ENCODE data around the gene TOX4.
A peak's percentile ranks its signal among the peaks of the same experiment; 100 is the strongest.

The TOX4 gene

GRCh38 chr14:21521501-21521900 is 44.5 kb downstream of the TOX4 start:
- TF ChIP-seq, protein P1, sequence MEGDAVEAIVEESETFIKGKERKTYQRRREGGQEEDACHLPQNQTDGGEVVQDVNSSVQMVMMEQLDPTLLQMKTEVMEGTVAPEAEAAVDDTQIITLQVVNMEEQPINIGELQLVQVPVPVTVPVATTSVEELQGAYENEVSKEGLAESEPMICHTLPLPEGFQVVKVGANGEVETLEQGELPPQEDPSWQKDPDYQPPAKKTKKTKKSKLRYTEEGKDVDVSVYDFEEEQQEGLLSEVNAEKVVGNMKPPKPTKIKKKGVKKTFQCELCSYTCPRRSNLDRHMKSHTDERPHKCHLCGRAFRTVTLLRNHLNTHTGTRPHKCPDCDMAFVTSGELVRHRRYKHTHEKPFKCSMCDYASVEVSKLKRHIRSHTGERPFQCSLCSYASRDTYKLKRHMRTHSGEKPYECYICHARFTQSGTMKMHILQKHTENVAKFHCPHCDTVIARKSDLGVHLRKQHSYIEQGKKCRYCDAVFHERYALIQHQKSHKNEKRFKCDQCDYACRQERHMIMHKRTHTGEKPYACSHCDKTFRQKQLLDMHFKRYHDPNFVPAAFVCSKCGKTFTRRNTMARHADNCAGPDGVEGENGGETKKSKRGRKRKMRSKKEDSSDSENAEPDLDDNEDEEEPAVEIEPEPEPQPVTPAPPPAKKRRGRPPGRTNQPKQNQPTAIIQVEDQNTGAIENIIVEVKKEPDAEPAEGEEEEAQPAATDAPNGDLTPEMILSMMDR (IDR thresholded peaks at IDR 0.05; ENCODE audit: low read depth, low read length), result no peak
- TF ChIP-seq MYC (IDR thresholded peaks at IDR 0.05; ENCODE audit: low read depth, low read length) (no peak), POLR2A (IDR thresholded peaks at IDR 0.05; ENCODE audit: extremely low read depth, insufficient read length) (no peak)
- TF ChIP-seq, protein P2, sequence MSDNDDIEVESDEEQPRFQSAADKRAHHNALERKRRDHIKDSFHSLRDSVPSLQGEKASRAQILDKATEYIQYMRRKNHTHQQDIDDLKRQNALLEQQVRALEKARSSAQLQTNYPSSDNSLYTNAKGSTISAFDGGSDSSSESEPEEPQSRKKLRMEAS (IDR thresholded peaks at IDR 0.05; ENCODE audit: low read depth, low read length), result no peak
- no peak for DNase-seq (ENCODE audit: low read depth)
- no peak overlapping the region for H3K4me3 ChIP-seq (ENCODE audit: low read depth, low read length)

DNA sequence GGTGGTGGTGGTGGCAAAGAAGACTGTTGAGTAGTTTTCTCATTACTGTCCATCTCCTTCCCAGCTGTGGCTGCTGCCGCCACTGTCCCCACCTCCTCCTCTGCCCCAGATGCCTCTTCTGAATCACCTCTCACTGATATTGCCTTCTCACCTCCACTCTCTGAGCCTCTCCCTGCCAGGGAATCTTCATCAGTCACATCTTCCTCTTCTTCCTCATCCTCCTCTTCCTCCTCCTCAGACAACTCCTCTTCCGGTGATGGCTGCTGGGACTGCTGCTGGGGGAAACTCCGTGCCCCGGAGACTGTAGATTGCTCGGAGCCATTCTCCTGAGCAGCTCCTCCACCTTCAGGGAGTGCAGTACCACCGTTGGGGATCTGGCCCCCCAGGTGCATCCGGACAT is 46.2 kb downstream of the TOX4 start:
- TF ChIP-seq, protein P2 (IDR thresholded peaks at IDR 0.05; ENCODE audit: low read depth, low read length), result no peak
- TF ChIP-seq, protein P1 (IDR thresholded peaks at IDR 0.05; ENCODE audit: low read depth, low read length), result no peak
- TF ChIP-seq POLR2A (IDR thresholded peaks at IDR 0.05; ENCODE audit: extremely low read depth, insufficient read length) (no peak), MYC (IDR thresholded peaks at IDR 0.05; ENCODE audit: low read depth, low read length) (no peak)
- DNase-seq (ENCODE audit: low read depth), result no peak
- no peak overlapping the region for H3K4me3 ChIP-seq (ENCODE audit: low read depth, low read length)

GRCh38 chr14:21524575-21525490 is 47.8 kb downstream of the TOX4 start:
- TF ChIP-seq MYC (IDR thresholded peaks at IDR 0.05; ENCODE audit: low read depth, low read length) (no peak), POLR2A (IDR thresholded peaks at IDR 0.05; ENCODE audit: extremely low read depth, insufficient read length) (no peak)
- TF ChIP-seq, protein P2 (IDR thresholded peaks at IDR 0.05; ENCODE audit: low read depth, low read length), result no peak
- TF ChIP-seq, protein P1 (IDR thresholded peaks at IDR 0.05; ENCODE audit: low read depth, low read length), result no peak
- no peak overlapping the region for H3K4me3 ChIP-seq (ENCODE audit: low read depth, low read length)
- no peak for DNase-seq (ENCODE audit: low read depth)

- no peak for TF ChIP-seq POLR2A (IDR thresholded peaks at IDR 0.05; ENCODE audit: extremely low read depth, insufficient read length)
- TF ChIP-seq MYC (IDR thresholded peaks at IDR 0.05; ENCODE audit: low read depth, low read length), result no peak
- no peak overlapping the region for H3K4me3 ChIP-seq (ENCODE audit: low read depth, low read length)
- no peak for DNase-seq (ENCODE audit: low read depth)
Observed at GRCh38 chr14:21525571-21525961, 48.6 kb downstream of the TOX4 start.

GRCh38 chr14:21525962-21526671 is 49.1 kb downstream of the TOX4 start, which contains the start of gene SALL2:
SALL2 (minus strand) TSS chr14:21526346; CDS start chr14:21526127, 219 bp downstream.
- no peak within 1 kb of the TSS for H3K4me3 ChIP-seq (ENCODE audit: low read depth, low read length)
- DNase-seq (ENCODE audit: low read depth), result peak; percentile 44
- TF ChIP-seq, protein P2 (IDR thresholded peaks at IDR 0.05; ENCODE audit: low read depth, low read length), result no peak
- TF ChIP-seq POLR2A (IDR thresholded peaks at IDR 0.05; ENCODE audit: extremely low read depth, insufficient read length) (no peak), MYC (IDR thresholded peaks at IDR 0.05; ENCODE audit: low read depth, low read length) (no peak)
- TF ChIP-seq, protein P1 (IDR thresholded peaks at IDR 0.05; ENCODE audit: low read depth, low read length), result no peak

Data from NB4 (cell line).